Lower leg skin (tissue), 4 donors: ENCODE data around the gene TERT. TPM values are rescaled to one million over a fixed set of nuclear protein-coding genes. Genes with fewer than 3 reads are reported as not detected.

Source experiments
- DNase-seq, 2 donors: peaks; one replicate each; pipeline ENCODE4 v3.0.0-alpha.2; 2019; ENCODE audit warnings: low spot score in 2 of 2
- H3K4me3 ChIP-seq: fragments of 200-600 bp; sonication (generic); 2 replicates; pipeline ENCODE4 v1.5.1; 2017; ENCODE audit warnings: mild to moderate bottlenecking, low read depth; ENCODE audit not compliant: poor library complexity, severe bottlenecking
- CTCF ChIP-seq, 3 donors: fragments of 450-650 bp; IDR thresholded peaks; one replicate each; pipeline ENCODE4 v1.5.1; 2016; ENCODE audit warnings: antibody characterized with exemption in 3 of 3, mild to moderate bottlenecking in 3 of 3, moderate library complexity in 2 of 3
- POLR2A ChIP-seq, 2 donors: fragments of 450-650 bp; IDR thresholded peaks; one replicate each; pipeline ENCODE4 v1.6.1; 2016 to 2017; ENCODE audit warnings: antibody characterized with exemption in 2 of 2, mild to moderate bottlenecking in 1 of 2, moderate library complexity in 1 of 2
- WGBS, 2 donors: methylation state at CpG; one replicate each; pipeline ENCODE4 v1.1.5; 2018; 5-methylcytosine and 5-hydroxymethylcytosine counted together
- intact Hi-C: fragments of 100-400 bp; cut with DNase I; formaldehyde crosslinking; loops from one replicate; pipeline ENCODE4 v1.15.0; 2023; ENCODE audit warnings: low total_unique reads
- total RNA-seq, 4 donors: library from RNA; depleted of rRNA; stranded (reverse); fragments of >200 nt; gene quantifications; one replicate each; pipeline ENCODE4 v1.1.0, GENCODE V29; 2016

TERT gene
- total RNA-seq, 4 donors from 2014 or later, result 0.13 to 0.38 TPM; not detected in 2

GRCh38 chr5:1259806-1260480, 34.9 kb downstream of the TERT start:
- no peak overlapping the region for H3K4me3 ChIP-seq
- 92 to 95% methylated on average over 23 of the region's 23 CpGs for WGBS, 2 donors
- intact Hi-C loops, result no loop called here
- DNase-seq, result no peak
- no peak for TF ChIP-seq POLR2A (IDR thresholded peaks at IDR 0.05)
- TF ChIP-seq CTCF (IDR thresholded peaks at IDR 0.05), result no peak

- no peak for DNase-seq
- TF ChIP-seq CTCF (IDR thresholded peaks at IDR 0.05), result no peak
- TF ChIP-seq POLR2A (IDR thresholded peaks at IDR 0.05), result no peak
- 86 to 92% methylated on average over 9 to 13 of the region's 13 CpGs for WGBS, 2 donors
- intact Hi-C loops, result no loop called here
- H3K4me3 ChIP-seq, result no peak overlapping the region
These were observed 37.0 kb downstream of the TERT start for GRCh38 chr5:1257841-1258240.

GRCh38 chr5:1257363-1257762, 37.5 kb downstream of the TERT start:
- 85 to 86% methylated on average over 17 of the region's 17 CpGs for WGBS, 2 donors
- TF ChIP-seq POLR2A (IDR thresholded peaks at IDR 0.05) (no peak), CTCF (IDR thresholded peaks at IDR 0.05) (no peak)

GRCh38 chr5:1256776-1257175, 38.1 kb downstream of the TERT start:
- no peak overlapping the region for H3K4me3 ChIP-seq
- DNase-seq, result no peak
- intact Hi-C loops, result no loop called here
- WGBS, 2 donors, result 80 to 84% methylated on average over 22 of the region's 23 CpGs
- no peak for TF ChIP-seq CTCF (IDR thresholded peaks at IDR 0.05)
- no peak for TF ChIP-seq POLR2A (IDR thresholded peaks at IDR 0.05)

More at GRCh38 chr5:1257363-1257762, 37.5 kb downstream of the TERT start:
- no peak for DNase-seq
- intact Hi-C loops, result no loop called here
- no peak overlapping the region for H3K4me3 ChIP-seq

GRCh38 chr5:1255081-1255561, 39.7 kb downstream of the TERT start:
- 59 to 68% methylated on average over 16 of the region's 16 CpGs for WGBS, 2 donors
- DNase-seq, result no peak
- no peak overlapping the region for H3K4me3 ChIP-seq
- no peak for TF ChIP-seq POLR2A (IDR thresholded peaks at IDR 0.05)
- no peak for TF ChIP-seq CTCF (IDR thresholded peaks at IDR 0.05)
- intact Hi-C loops, result no loop called here

- intact Hi-C loops, result no loop called here
- 85 to 87% methylated on average over 12 to 19 of the region's 19 CpGs for WGBS, 2 donors
- H3K4me3 ChIP-seq, result no peak overlapping the region
- TF ChIP-seq POLR2A (IDR thresholded peaks at IDR 0.05), result no peak
- no peak for DNase-seq
These were observed 40.7 kb downstream of the TERT start for GRCh38 chr5:1254196-1254595.
